ENCODE data around the gene OTOS.

- TF ChIP-seq, protein P1, sequence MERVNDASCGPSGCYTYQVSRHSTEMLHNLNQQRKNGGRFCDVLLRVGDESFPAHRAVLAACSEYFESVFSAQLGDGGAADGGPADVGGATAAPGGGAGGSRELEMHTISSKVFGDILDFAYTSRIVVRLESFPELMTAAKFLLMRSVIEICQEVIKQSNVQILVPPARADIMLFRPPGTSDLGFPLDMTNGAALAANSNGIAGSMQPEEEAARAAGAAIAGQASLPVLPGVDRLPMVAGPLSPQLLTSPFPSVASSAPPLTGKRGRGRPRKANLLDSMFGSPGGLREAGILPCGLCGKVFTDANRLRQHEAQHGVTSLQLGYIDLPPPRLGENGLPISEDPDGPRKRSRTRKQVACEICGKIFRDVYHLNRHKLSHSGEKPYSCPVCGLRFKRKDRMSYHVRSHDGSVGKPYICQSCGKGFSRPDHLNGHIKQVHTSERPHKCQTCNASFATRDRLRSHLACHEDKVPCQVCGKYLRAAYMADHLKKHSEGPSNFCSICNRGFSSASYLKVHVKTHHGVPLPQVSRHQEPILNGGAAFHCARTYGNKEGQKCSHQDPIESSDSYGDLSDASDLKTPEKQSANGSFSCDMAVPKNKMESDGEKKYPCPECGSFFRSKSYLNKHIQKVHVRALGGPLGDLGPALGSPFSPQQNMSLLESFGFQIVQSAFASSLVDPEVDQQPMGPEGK (CRISPR knock-in tag; IDR thresholded peaks at IDR 0.05; ENCODE audit: borderline replicate concordance), result no peak
- TF ChIP-seq TOX (CRISPR knock-in tag; IDR thresholded peaks at IDR 0.05; ENCODE audit: borderline replicate concordance), result no peak
- no peak for TF ChIP-seq ZNF8 (CRISPR knock-in tag; IDR thresholded peaks at IDR 0.05)
- no peak for TF ChIP-seq ISL1 (CRISPR knock-in tag; IDR thresholded peaks at IDR 0.05)
- no peak for TF ChIP-seq BACH2 (CRISPR knock-in tag; IDR thresholded peaks at IDR 0.05; ENCODE audit: borderline replicate concordance)
- no peak for TF ChIP-seq ZNF565 (CRISPR knock-in tag; conservative IDR thresholded peaks at IDR 0.05; ENCODE audit: low read depth)
- TF ChIP-seq CREB5 (CRISPR knock-in tag; IDR thresholded peaks at IDR 0.05; ENCODE audit: low read depth), result no peak
Observed at GRCh38 chr2:240106765-240107476, 33.5 kb downstream of the OTOS start.

Data from SK-N-SH treated with all-trans-retinoic acid at 6 μM for 48 hours (cell line).